MM.1S (cell line): ENCODE results near the gene ST6GALNAC1.

Source experiments
- DNase-seq: peaks from one replicate; pipeline ENCODE4 v3.0.0-alpha.2; 2015
- H2AFZ ChIP-seq: fragments of 300-600 bp; sonication (generic); 2 replicates; pipeline ENCODE4 v1.6.0; 2016; ENCODE audit warnings: antibody characterized with exemption, low read length
- H3F3A ChIP-seq: fragments of 300-600 bp; sonication (generic); 2 replicates; pipeline ENCODE4 v1.6.1; 2016; ENCODE audit warnings: mild to moderate bottlenecking, antibody characterized with exemption, low read length, moderate library complexity, mixed read lengths; ENCODE audit not compliant: insufficient read depth
- H3K27ac ChIP-seq: fragments of 300-600 bp; sonication (generic); 2 replicates; pipeline ENCODE4 v1.5.1; 2016; ENCODE audit warnings: mild to moderate bottlenecking, low read length
- H3K27me3 ChIP-seq: fragments of 300-600 bp; sonication (generic); replicated peaks from 2 replicates; pipeline ENCODE4 v1.6.0; 2016; ENCODE audit warnings: low read length; ENCODE audit not compliant: insufficient read depth
- H3K36me3 ChIP-seq: fragments of 300-600 bp; sonication (generic); replicated peaks from 2 replicates; pipeline ENCODE4 v1.6.1; 2016; ENCODE audit warnings: mild to moderate bottlenecking, low read length, mixed read lengths; ENCODE audit not compliant: insufficient read depth
- H3K4me1 ChIP-seq: fragments of 300-600 bp; sonication (generic); 2 replicates; pipeline ENCODE4 v1.6.1; 2016; ENCODE audit warnings: low read length, mixed read lengths
- H3K4me2 ChIP-seq: fragments of 300-600 bp; sonication (generic); 2 replicates; pipeline ENCODE4 v1.6.0; 2016; ENCODE audit warnings: low read depth, low read length
- H3K4me3 ChIP-seq: fragments of 300-600 bp; sonication (generic); 2 replicates; pipeline ENCODE4 v1.5.1; 2016; ENCODE audit warnings: low read length, mixed read lengths
- H3K79me2 ChIP-seq: fragments of 300-600 bp; sonication (generic); 2 replicates; pipeline ENCODE4 v1.6.1; 2016; ENCODE audit warnings: mixed run types, low read length, mixed read lengths
- H3K9ac ChIP-seq: fragments of 300-600 bp; sonication (generic); 2 replicates; pipeline ENCODE4 v1.6.1; 2016; ENCODE audit warnings: low read length, mixed read lengths
- H3K9me2 ChIP-seq: fragments of 300-600 bp; sonication (generic); replicated peaks from 2 replicates; pipeline ENCODE4 v1.6.1; 2016; ENCODE audit warnings: mild to moderate bottlenecking, low read length, mixed read lengths; ENCODE audit not compliant: insufficient read depth
- H3K9me3 ChIP-seq: fragments of 300-600 bp; sonication (generic); replicated peaks from 2 replicates; pipeline ENCODE4 v1.6.1; 2016; ENCODE audit warnings: mild to moderate bottlenecking, low read length, mixed read lengths; ENCODE audit not compliant: insufficient read depth
- H4K20me1 ChIP-seq: fragments of 300-600 bp; sonication (generic); 2 replicates; pipeline ENCODE4 v1.6.1; 2016; ENCODE audit warnings: mild to moderate bottlenecking, low read length, moderate library complexity, mixed read lengths; ENCODE audit not compliant: insufficient read depth
- EZH2 ChIP-seq: fragments of 300-600 bp; sonication (generic); optimal IDR thresholded peaks from 2 replicates; pipeline ENCODE3; 2017; ENCODE audit warnings: low read depth, mild to moderate bottlenecking, antibody characterized with exemption, low read length, mixed read lengths
- EZH2phosphoT487 ChIP-seq: fragments of 300-600 bp; sonication (generic); IDR thresholded peaks from 2 replicates; pipeline ENCODE4 v1.6.1; 2018; ENCODE audit warnings: antibody characterized with exemption, low read length
- TF ChIP-seq, protein P1 (sequence below): fragments of 300-600 bp; sonication (generic); IDR thresholded peaks from 2 replicates; pipeline ENCODE4 v1.5.1; 2016; ENCODE audit warnings: antibody characterized with exemption, low read length, mixed read lengths

Gene ST6GALNAC1

DNA sequence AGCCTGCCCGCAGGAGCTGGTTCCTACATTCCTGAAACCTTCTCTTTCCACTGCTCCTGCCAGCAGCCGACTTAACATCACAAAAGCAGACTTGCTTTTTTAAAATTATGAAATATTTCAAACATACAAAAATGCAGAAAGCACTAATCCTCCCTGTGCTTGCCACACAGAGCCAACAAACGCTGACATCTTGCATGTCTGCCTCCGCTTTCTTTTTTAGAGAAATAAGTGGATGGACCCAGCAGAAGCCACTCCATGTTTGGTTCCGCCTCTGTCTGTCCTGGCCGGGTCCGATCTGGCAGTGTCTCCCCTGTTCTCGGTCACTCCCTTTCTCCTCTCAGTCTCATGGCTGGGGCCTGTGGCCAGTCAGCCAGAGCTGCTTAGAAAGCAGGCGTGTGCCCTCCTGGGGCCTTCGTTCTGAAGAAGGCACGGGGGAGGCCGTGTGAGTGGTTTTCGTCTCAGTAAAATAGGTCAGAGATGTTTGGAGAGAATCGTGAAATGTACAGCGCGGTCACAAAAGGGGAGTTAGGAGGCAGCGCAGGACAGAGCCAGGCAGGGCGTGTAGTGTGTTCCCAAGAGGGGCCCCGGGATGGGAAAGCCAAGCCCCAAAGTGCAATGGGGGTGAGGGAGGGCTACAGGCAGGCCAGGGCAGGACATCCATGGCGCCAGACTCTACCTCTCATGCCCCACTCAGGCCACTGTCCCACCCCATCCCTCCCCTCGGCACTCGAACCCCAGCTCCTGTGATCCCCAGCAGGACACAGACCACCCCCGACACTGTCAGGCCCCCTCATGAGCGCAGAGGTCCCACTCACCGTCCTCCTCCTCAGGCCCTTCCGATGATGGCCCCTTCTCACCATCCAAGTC lies 44.0 kb upstream of the ST6GALNAC1 start:
- Histone ChIP-seq H3K36me3 (no peaks in the 10 kb centered on the region), H4K20me1 (no peaks in the 10 kb centered on the region), H2AFZ (no peak overlapping the region), H3K4me1 (no peaks in the 10 kb centered on the region), H3K4me2 (no peak overlapping the region), H3K9me2 (no peaks in the 10 kb centered on the region), H3K9me3 (no peaks in the 10 kb centered on the region), H3K9ac (no peak overlapping the region), H3K4me3 (no peak overlapping the region), H3K27ac (no peak overlapping the region), H3K79me2 (no peaks in the 10 kb centered on the region), H3F3A (no peaks in the 10 kb centered on the region), H3K27me3 (peaks cover 22% of the 10 kb centered on the region)
- DNase-seq, result no peak
- TF ChIP-seq, protein P1, sequence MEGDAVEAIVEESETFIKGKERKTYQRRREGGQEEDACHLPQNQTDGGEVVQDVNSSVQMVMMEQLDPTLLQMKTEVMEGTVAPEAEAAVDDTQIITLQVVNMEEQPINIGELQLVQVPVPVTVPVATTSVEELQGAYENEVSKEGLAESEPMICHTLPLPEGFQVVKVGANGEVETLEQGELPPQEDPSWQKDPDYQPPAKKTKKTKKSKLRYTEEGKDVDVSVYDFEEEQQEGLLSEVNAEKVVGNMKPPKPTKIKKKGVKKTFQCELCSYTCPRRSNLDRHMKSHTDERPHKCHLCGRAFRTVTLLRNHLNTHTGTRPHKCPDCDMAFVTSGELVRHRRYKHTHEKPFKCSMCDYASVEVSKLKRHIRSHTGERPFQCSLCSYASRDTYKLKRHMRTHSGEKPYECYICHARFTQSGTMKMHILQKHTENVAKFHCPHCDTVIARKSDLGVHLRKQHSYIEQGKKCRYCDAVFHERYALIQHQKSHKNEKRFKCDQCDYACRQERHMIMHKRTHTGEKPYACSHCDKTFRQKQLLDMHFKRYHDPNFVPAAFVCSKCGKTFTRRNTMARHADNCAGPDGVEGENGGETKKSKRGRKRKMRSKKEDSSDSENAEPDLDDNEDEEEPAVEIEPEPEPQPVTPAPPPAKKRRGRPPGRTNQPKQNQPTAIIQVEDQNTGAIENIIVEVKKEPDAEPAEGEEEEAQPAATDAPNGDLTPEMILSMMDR, result no peak
- TF ChIP-seq EZH2phosphoT487, result no peak
- TF ChIP-seq EZH2, result no peak

DNA sequence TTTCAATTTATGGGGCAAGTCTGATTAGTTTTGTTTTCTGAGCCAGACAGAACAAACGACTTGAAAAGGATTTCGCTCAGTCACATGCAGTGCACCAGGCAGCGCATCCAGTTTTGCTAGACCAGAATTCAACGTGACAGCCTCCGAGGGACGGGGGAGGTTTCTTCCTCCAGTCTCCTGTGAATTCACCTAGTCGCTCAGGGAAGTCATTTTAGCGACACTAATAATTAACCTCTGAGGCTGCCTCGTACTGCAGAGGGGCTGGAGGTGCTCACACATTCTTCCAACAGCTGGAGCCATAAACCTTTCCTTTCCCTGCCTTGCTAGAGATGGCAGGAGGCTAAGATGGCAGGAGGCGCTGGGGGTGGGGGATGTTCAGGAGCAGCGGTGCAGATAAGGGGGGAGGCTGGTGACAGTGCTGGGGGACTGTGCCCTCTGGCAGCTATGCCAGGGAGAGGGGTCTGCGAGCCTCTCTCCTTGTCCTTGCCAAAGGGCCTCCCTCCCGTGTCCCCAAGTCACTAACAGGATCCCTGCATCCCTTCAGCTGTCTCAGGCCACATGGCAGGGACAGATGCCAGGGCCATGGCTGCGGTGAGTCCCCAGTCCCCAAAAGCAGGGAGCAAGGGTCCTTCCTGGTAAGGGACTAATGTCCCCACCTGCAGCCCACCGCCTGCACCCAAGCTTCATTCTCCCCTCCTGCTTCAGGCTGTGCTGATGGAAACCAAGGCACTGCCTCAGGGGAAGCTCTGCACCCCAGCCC lies 43.2 kb upstream of the ST6GALNAC1 start:
- Histone ChIP-seq H3F3A (no peaks in the 10 kb centered on the region), H2AFZ (no peak overlapping the region), H3K9me2 (no peaks in the 10 kb centered on the region), H3K79me2 (no peaks in the 10 kb centered on the region), H3K27ac (no peak overlapping the region), H3K9ac (no peak overlapping the region), H3K36me3 (no peaks in the 10 kb centered on the region), H3K4me2 (no peak overlapping the region), H4K20me1 (no peaks in the 10 kb centered on the region), H3K4me1 (no peaks in the 10 kb centered on the region), H3K27me3 (peaks cover 24% of the 10 kb centered on the region), H3K9me3 (no peaks in the 10 kb centered on the region), H3K4me3 (no peak overlapping the region)
- TF ChIP-seq EZH2 (no peak), EZH2phosphoT487 (no peak)
- TF ChIP-seq, protein P1, result no peak
- no peak for DNase-seq

DNA sequence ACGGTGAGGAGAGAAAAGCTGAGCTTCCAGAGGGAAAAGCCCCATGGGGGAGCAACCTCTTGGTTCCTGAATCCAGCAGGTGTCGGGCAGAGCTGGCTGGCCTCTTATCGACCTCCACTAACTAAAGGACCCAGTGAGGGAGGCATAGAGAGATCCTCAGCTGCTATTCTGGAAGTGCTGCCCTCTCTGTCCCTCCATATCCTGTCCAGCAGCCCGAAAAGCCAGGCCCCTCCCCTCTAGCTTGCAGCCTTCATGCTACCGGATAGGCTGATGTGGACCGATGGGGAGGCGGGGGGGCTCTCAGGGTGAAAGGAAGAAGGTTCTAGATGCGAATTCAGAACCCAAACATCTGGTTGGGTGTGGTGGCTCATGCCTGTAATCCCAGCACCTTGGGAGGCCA lies 42.3 kb upstream of the ST6GALNAC1 start:
- H3K36me3 ChIP-seq, result no peaks in the 10 kb centered on the region
- no peak overlapping the region for H3K4me3 ChIP-seq
- no peaks in the 10 kb centered on the region for H3K9me2 ChIP-seq
- no peaks in the 10 kb centered on the region for H3F3A ChIP-seq
- DNase-seq, result no peak
- H4K20me1 ChIP-seq, result no peaks in the 10 kb centered on the region
- no peaks in the 10 kb centered on the region for H3K4me1 ChIP-seq
- H3K27me3 ChIP-seq, result peaks cover 27% of the 10 kb centered on the region
- no peak overlapping the region for H2AFZ ChIP-seq
- H3K4me2 ChIP-seq, result no peak overlapping the region
- H3K9ac ChIP-seq, result no peak overlapping the region
- no peak overlapping the region for H3K27ac ChIP-seq
- H3K79me2 ChIP-seq, result no peaks in the 10 kb centered on the region
- no peaks in the 10 kb centered on the region for H3K9me3 ChIP-seq
- TF ChIP-seq EZH2phosphoT487 (no peak), EZH2 (no peak)
- TF ChIP-seq, protein P1, result no peak
